BLaER1 treated with 17β-estradiol and CSF1 and Interleukin-3, amounts not matched to agents 10 nM and 100 nM (cell line): Measurements from ENCODE around the gene KRT31.
A peak's percentile ranks its signal among the peaks of the same experiment; 100 is the strongest.
"Not testable (repeated sequence)": the region's sequence is repeated elsewhere in the genome, so short reads cannot be mapped to it uniquely, and the experiment has no call there.

ENCODE experiments used
- H3K27ac ChIP-seq, 11 experiments: shearing (Covaris generic); formaldehyde crosslinking; 2 replicates each; pipeline ENCODE4 v1.8.1; 2022
- H3K27me3 ChIP-seq, 11 experiments: shearing (Covaris generic); formaldehyde crosslinking; 2 replicates each; pipeline ENCODE4 v1.8.1; 2022
- H3K36me3 ChIP-seq, 11 experiments: shearing (Covaris generic); formaldehyde crosslinking; 2 replicates each; pipeline ENCODE4 v1.8.1; 2022
- H3K4me1 ChIP-seq, 10 experiments: shearing (Covaris generic); formaldehyde crosslinking; 2 replicates each; pipeline ENCODE4 v1.8.1; 2022
- H3K4me2 ChIP-seq, 11 experiments: shearing (Covaris generic); formaldehyde crosslinking; 2 replicates each; pipeline ENCODE4 v1.8.1; 2022
- H3K4me3 ChIP-seq, 10 experiments: shearing (Covaris generic); formaldehyde crosslinking; 2 replicates each; pipeline ENCODE4 v1.8.1; 2022
- H3K9ac ChIP-seq, 11 experiments: shearing (Covaris generic); formaldehyde crosslinking; 2 replicates each; pipeline ENCODE4 v1.8.1; 2022
- H3K9me3 ChIP-seq, 11 experiments: shearing (Covaris generic); formaldehyde crosslinking; replicated peaks in 1 of 11; 2 replicates each; pipeline ENCODE4 v1.8.1; 2022
- H4K20me1 ChIP-seq, 11 experiments: shearing (Covaris generic); formaldehyde crosslinking; 2 replicates each; pipeline ENCODE4 v1.8.1; 2022
- Cebpa-rat ChIP-seq, 11 experiments: shearing (Covaris generic); IDR thresholded peaks; 2 replicates each; pipeline ENCODE4 v1.8.1; 2022

Gene KRT31

GRCh38 chr17:41382394-41382793 is 15.0 kb downstream of the KRT31 start:
- no peaks in the 10 kb centered on the region for H4K20me1 ChIP-seq
- no peak overlapping the region for H3K4me3 ChIP-seq
- H3K9ac ChIP-seq: no peak overlapping the region
- peaks cover 0 to 6% (median 0%) of the 10 kb centered on the region in 10 experiments; a peak in 4 of 20 replicates for H3K4me1 ChIP-seq
- no peaks in the 10 kb centered on the region for H3K27me3 ChIP-seq
- H3K4me2 ChIP-seq: no peak overlapping the region
- H3K36me3 ChIP-seq: no peaks in the 10 kb centered on the region
- no peak for TF ChIP-seq Cebpa-rat (IDR thresholded peaks at IDR 0.05)
- H3K27ac ChIP-seq: no peak overlapping the region
- H3K9me3 ChIP-seq: peaks cover 13 to 21% (median 15%) of the 10 kb centered on the region in 11 experiments

GRCh38 chr17:41381943-41382342 is 15.5 kb downstream of the KRT31 start, which contains the start of gene KRT34:
Gene KRT34, minus strand, starts transcription at chr17:41382306. Its CDS starts 60 bp downstream, at chr17:41382246.
- H3K27ac ChIP-seq, H3K4me1 ChIP-seq, H4K20me1 ChIP-seq, H3K36me3 ChIP-seq, H3K9ac ChIP-seq, H3K4me3 ChIP-seq, H3K27me3 ChIP-seq: not testable (repeated sequence)
- H3K9me3 ChIP-seq: peaks cover 9 to 16% (median 10%) of the 10 kb centered on the region in 11 experiments
- H3K4me2 ChIP-seq: peak within 1 kb of the TSS in 1 of 11 experiments; percentile 34; a peak in 1 of 22 replicates

- not testable (repeated sequence) for H3K36me3 ChIP-seq, H3K4me2 ChIP-seq, H3K9me3 ChIP-seq, H3K4me3 ChIP-seq, H4K20me1 ChIP-seq, H3K4me1 ChIP-seq, H3K27me3 ChIP-seq, H3K27ac ChIP-seq, H3K9ac ChIP-seq
Measured at GRCh38 chr17:41380091-41380490, 17.3 kb downstream of the KRT31 start.

GRCh38 chr17:41377546-41377945 is 19.9 kb downstream of the KRT31 start:
- Histone ChIP-seq H3K27ac (no peak overlapping the region), H3K4me1 (peaks cover 0 to 6% (median 0%) of the 10 kb centered on the region in 10 experiments; a peak in 4 of 20 replicates), H3K9me3 (peaks cover 0 to 6% (median 0%) of the 10 kb centered on the region in 11 experiments; a peak in 2 of 22 replicates), H3K36me3 (no peaks in the 10 kb centered on the region), H3K4me3 (no peak overlapping the region), H3K27me3 (no peaks in the 10 kb centered on the region), H3K9ac (no peak overlapping the region), H4K20me1 (no peaks in the 10 kb centered on the region), H3K4me2 (peak overlapping the region in 3 of 11 experiments; percentile 1 to 15 (median 3); a peak in 1 of 22 replicates)
- TF ChIP-seq Cebpa-rat (IDR thresholded peaks at IDR 0.05): no peak

GRCh38 chr17:41369713-41370112 is 27.7 kb downstream of the KRT31 start, which contains the start of gene KRT33B:
Gene KRT33B, minus strand, starts transcription at chr17:41369813. Its CDS starts 63 bp downstream, at chr17:41369750.
- Histone ChIP-seq H3K4me1 (no peaks in the 10 kb centered on the region), H3K4me2 (no peak within 1 kb of the TSS), H3K4me3 (no peak within 1 kb of the TSS), H3K9me3 (0 out of 22 replicates have a peak, but pooled peaks cover 0 to 6% (median 0%) of the 10 kb centered on the region in 11 experiments), H3K27me3 (no peaks in the 10 kb centered on the region), H3K9ac (no peak within 1 kb of the TSS), H3K27ac (no peak within 1 kb of the TSS), H3K36me3 (no peaks in the 10 kb centered on the region), H4K20me1 (no peaks in the 10 kb centered on the region)
- TF ChIP-seq Cebpa-rat (IDR thresholded peaks at IDR 0.05): no peak

- Histone ChIP-seq H3K36me3 (no peaks in the 10 kb centered on the region), H3K27ac (no peak overlapping the region), H4K20me1 (no peaks in the 10 kb centered on the region), H3K9ac (no peak overlapping the region), H3K27me3 (no peaks in the 10 kb centered on the region), H3K4me2 (no peak overlapping the region), H3K4me3 (no peak overlapping the region), H3K4me1 (no peaks in the 10 kb centered on the region), H3K9me3 (0 out of 22 replicates have a peak, but pooled peaks cover 0 to 3% (median 0%) of the 10 kb centered on the region in 11 experiments)
- TF ChIP-seq Cebpa-rat (IDR thresholded peaks at IDR 0.05): no peak
Measured at GRCh38 chr17:41369023-41369422, 28.4 kb downstream of the KRT31 start.

GRCh38 chr17:41367426-41368075 is 29.9 kb downstream of the KRT31 start:
- H3K27me3 ChIP-seq: no peaks in the 10 kb centered on the region
- H3K9me3 ChIP-seq: no peaks in the 10 kb centered on the region
- no peak overlapping the region for H3K4me2 ChIP-seq
- H4K20me1 ChIP-seq: no peaks in the 10 kb centered on the region
- no peaks in the 10 kb centered on the region for H3K4me1 ChIP-seq
- no peaks in the 10 kb centered on the region for H3K36me3 ChIP-seq
- no peak for TF ChIP-seq Cebpa-rat (IDR thresholded peaks at IDR 0.05)
- H3K4me3 ChIP-seq: no peak overlapping the region
- H3K27ac ChIP-seq: no peak overlapping the region
- no peak overlapping the region for H3K9ac ChIP-seq

- TF ChIP-seq Cebpa-rat (IDR thresholded peaks at IDR 0.05): no peak
Measured at GRCh38 chr17:41366070-41366469, 31.3 kb downstream of the KRT31 start.

GRCh38 chr17:41363881-41364280 is 33.5 kb downstream of the KRT31 start:
- H3K4me1 ChIP-seq: no peaks in the 10 kb centered on the region
- no peaks in the 10 kb centered on the region for H3K27me3 ChIP-seq
- no peak for TF ChIP-seq Cebpa-rat (IDR thresholded peaks at IDR 0.05)

More at GRCh38 chr17:41366070-41366469, 31.3 kb downstream of the KRT31 start:
- no peak overlapping the region for H3K9ac ChIP-seq
- H3K27me3 ChIP-seq: no peaks in the 10 kb centered on the region
- H3K36me3 ChIP-seq: no peaks in the 10 kb centered on the region
- H3K4me2 ChIP-seq: no peak overlapping the region
- H3K4me3 ChIP-seq: no peak overlapping the region
- H3K9me3 ChIP-seq: no peaks in the 10 kb centered on the region
- H3K27ac ChIP-seq: no peak overlapping the region
- H4K20me1 ChIP-seq: no peaks in the 10 kb centered on the region
- no peaks in the 10 kb centered on the region for H3K4me1 ChIP-seq

More at GRCh38 chr17:41363881-41364280, 33.5 kb downstream of the KRT31 start:
- H3K4me2 ChIP-seq: no peak overlapping the region
- H4K20me1 ChIP-seq: no peaks in the 10 kb centered on the region
- H3K9ac ChIP-seq: no peak overlapping the region
- H3K4me3 ChIP-seq: no peak overlapping the region
- no peaks in the 10 kb centered on the region for H3K36me3 ChIP-seq
- H3K27ac ChIP-seq: no peak overlapping the region
- 0 out of 22 replicates have a peak, but pooled peaks cover 0 to 6% (median 0%) of the 10 kb centered on the region in 11 experiments for H3K9me3 ChIP-seq
